GM21619 (cell line): ENCODE data around the gene PHACTR4.
"Not testable (repeated sequence)": the region's sequence is repeated elsewhere in the genome, so short reads cannot be mapped to it uniquely, and the experiment has no call there.

Experiments
- ATAC-seq: cut with Tn5 transposase; IDR thresholded peaks from one replicate; pipeline ENCODE4 v1.9.1; 2021; ENCODE audit not compliant: unreplicated experiment

Gene PHACTR4

GRCh38 chr1:28519946-28520725, 150.6 kb downstream of the PHACTR4 start:
- no peak for ATAC-seq

GRCh38 chr1:28520796-28521195, 151.3 kb downstream of the PHACTR4 start:
- not testable (repeated sequence) for ATAC-seq

GRCh38 chr1:28521502-28522164, 152.1 kb downstream of the PHACTR4 start:
- ATAC-seq, result no peak

DNA sequence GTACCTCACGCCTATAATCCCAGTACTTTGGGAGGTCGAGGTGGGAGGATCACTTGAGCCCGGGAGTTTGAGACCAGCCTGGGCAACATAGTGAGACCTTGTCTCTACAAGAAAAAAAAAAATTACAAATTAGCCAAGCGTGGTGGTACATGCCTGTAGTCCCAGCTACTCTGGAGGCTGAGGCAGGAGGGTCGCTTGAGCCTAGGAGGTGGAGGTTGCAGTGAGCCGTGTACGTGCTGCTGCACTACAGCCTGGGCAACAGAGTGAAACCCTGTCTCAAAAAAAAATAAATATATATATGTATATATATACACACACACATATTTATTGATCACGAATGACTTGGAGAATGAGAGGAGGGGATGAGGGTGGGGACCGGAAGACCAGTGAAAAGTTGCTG, 153.0 kb downstream of the PHACTR4 start:
- not testable (repeated sequence) for ATAC-seq

DNA sequence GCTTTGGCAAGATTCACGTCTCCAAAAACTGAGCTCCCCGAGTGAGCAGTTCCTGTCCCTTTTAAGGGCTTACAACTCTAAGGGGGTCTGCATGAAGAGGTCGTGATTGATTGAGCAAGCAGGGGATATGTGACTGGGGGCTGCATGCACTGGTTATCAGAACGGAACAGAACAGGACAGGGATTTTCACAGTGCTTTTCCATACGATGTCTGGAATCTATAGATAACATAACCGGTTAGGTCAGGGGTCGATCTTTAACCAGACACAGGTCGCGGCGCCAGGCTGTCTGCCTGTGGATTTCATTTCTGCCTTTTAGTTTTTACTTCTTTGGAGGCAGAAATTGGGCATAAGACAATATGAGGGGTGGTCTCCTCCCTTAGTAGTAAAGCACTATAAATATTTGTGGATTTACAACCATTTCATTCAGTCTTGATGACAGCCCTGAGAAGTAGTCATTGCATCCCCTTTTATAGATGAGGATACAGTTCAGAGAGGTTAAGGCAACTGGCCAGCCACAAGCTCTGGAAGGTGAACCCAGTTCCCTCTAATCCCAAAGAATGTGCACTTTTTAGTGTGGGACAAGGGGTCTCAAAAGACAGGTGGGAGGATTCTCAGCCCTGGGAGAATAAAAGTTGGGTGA, 155.6 kb downstream of the PHACTR4 start:
- not testable (repeated sequence) for ATAC-seq

DNA sequence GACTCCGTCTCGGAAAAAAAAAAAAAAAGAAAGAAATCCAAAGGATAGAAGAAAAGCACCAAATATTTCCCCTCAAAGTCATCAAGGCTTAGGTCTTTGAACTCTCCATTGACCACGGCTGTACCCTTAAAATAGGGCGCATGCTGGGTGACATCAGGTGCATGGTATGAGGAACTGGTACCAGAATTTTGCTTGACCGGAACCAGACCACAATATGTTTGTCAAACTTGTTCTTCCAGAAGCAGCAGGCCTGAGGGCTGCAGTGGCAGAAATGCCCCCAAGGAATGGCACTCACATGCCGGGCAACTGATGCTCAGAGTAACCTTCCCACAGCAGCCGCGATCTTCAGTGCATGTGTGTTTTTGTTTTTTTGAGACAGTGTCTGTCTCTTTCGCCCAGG, 157.3 kb downstream of the PHACTR4 start:
- no peak for ATAC-seq

DNA sequence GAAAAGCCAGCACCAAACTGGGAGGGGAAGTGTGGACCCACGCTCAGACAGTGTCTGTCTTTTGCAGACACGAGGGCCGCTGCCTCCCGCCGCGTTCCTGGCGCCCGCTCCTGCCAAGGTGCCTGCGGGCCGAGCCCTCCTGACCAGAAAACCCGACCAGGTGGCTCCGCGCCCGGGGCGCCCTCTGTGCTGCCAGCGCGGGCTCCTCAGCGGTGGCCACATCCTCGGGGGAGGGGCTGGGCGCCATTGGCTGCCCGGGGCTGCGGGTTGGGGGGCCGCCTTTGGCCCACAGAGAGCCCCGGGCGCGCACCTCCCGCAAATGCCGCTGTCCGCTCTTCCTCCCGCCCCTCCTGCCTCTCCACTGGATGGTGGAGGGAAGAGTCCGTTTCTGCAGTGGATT, 160.9 kb downstream of the PHACTR4 start:
- ATAC-seq, result no peak

- no peak for ATAC-seq
These were observed 165.1 kb downstream of the PHACTR4 start for GRCh38 chr1:28534671-28535070.

GRCh38 chr1:28535180-28535579, 165.6 kb downstream of the PHACTR4 start:
- no peak for ATAC-seq

GRCh38 chr1:28537457-28538199, 168.1 kb downstream of the PHACTR4 start:
- ATAC-seq, result no peak

DNA sequence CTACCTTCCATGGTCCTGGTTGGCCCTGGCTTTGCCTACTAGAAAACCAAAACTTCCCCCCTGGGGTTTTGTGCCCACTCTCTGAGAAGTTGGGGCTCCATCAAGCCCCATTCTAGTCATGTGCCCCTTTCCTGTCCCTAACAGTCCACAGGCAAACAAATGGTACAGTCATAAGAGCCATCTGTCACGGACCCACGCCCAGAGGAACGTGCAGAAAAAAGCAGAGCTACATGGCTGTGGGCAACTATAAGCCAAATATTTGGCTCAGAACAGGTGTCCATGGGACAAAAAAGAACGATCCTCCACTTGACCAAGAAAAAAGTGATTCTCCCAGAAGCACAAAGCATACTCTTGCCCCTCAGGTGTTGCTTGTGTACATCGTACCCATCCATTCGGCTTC, 168.7 kb downstream of the PHACTR4 start:
- no peak for ATAC-seq

GRCh38 chr1:28540651-28541050, 171.1 kb downstream of the PHACTR4 start:
- no peak for ATAC-seq

GRCh38 chr1:28541414-28542015, 172.0 kb downstream of the PHACTR4 start:
- not testable (repeated sequence) for ATAC-seq

DNA sequence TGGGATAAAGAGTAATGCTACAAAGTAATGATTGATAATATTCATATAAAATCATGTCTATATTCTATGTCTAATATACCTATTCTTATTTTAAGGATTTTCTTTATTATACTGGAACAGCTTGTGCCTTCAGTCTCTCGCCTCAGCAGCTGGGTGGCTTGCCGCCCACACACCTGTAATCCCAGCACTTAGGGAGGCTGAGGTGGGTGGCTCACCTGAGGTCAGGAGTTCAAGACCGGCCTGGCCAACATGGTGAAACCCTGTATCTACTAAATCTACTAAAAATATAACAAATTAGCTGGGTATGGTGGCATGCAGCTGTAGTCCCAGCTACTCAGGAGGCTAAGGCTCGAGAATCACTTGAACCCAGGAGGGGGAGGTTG, 175.7 kb downstream of the PHACTR4 start:
- no peak for ATAC-seq

- no peak for ATAC-seq
These were observed 178.8 kb downstream of the PHACTR4 start for GRCh38 chr1:28548318-28548717.
